ENCODE results near the gene WASHC2C.
A peak's percentile ranks its signal among the peaks of the same experiment; 100 is the strongest.
"Not testable (repeated sequence)": the region's sequence is repeated elsewhere in the genome, so short reads cannot be mapped to it uniquely, and the experiment has no call there.

Gene WASHC2C

GRCh38 chr10:45726703-45727420, at the start of gene WASHC2C:
TSS of gene WASHC2C (plus strand) at chr10:45727266. CDS start at chr10:45727318, 52 bp downstream.
- peak; percentile 69 for DNase-seq (ENCODE audit: low spot score)

- not testable (repeated sequence) for DNase-seq (ENCODE audit: low spot score)
Measured at GRCh38 chr10:45678467-45678866, 48.6 kb upstream of the WASHC2C start.

DNA sequence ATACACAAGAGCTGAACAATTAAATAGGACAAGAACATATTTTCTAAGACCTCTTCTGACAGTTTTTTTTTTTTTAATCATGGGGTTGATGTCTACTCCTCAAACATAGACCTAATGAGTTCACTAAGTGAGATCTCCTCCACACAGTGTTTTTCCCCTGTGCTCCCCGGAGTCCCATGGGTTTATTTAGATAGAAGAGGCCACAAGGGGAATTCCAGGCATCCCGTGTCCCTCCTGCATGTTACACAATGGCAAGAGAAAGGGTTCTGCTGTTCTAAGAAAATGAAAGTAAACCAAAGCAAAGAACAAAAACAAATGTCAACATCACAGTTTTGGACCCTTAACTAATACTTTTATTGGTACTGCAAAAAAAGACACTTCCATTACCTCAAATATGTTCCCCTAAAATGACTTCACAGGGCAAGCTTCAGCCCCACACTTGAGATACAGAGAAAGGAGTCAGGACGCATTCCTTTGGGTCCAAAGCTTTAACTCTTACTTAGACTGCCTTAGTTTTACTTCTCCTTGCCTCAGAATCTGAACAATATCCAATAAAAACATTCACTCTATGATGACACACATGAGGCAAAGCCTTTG, 16.8 kb upstream of the WASHC2C start:
- DNase-seq (ENCODE audit: low spot score): not testable (repeated sequence)

GRCh38 chr10:45711223-45711622, 15.8 kb upstream of the WASHC2C start:
- not testable (repeated sequence) for DNase-seq (ENCODE audit: low spot score)

DNA sequence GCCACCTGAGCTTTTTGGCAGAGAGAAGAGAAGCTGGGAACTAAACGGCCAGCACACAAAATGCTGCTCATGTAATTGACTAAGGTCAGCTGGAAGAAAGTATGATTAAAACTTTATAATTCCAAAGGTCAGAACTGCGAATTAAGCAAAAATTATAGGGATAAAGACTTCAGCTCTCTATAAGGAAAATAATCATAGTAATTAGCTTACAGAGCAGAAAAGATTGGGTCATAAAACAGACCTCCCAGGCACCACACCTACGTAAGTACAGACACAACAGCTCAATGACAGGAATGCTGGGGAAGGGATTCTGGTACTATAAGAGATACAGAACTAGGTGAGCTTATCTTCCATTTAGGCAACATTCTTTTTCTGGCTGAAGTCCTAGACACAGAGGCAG, 10.0 kb upstream of the WASHC2C start:
- DNase-seq (ENCODE audit: low spot score): not testable (repeated sequence)

DNA sequence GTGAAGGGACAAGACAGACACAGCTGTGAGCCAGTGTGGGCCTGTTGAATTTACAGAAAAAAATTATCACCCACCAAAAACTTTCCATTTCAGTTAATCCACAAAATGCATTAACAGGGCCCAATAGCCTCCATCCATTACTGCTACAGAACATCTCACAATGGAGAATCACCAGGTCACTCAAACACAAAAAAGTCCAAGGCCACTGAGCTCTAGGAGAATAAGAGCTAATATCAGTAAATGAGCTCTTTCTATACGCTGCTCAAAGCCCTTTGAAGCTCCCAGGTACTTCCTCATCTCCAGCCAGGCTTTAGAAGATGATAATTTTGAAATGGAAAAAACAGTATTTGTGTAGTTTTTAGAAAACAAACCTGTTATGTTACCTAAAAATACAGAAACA, 9.4 kb upstream of the WASHC2C start:
- DNase-seq (ENCODE audit: low spot score): not testable (repeated sequence)

- DNase-seq (ENCODE audit: low spot score): not testable (repeated sequence)
Measured at GRCh38 chr10:45721503-45721902, 5.6 kb upstream of the WASHC2C start.

DNA sequence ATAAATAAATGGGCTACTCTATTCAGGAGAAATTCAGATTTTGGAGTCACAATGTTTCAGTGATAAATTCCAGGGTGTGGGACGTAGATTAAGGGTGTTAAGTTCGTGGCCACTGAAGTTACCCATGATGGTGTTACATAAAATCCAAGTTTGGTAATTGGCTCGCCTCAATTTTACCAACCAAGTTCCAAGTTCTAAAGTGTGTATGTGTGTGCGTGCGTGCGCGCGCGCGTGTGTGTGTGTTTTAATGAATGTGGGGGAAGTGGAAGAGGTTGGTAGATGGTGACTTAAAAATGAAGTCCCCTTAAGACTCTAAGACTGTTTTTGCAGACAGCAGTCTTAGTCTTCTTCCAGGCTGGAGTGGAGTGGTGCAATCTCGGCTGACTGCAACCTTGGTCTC, 3.2 kb upstream of the WASHC2C start:
- DNase-seq (ENCODE audit: low spot score): not testable (repeated sequence)

- not testable (repeated sequence) for DNase-seq (ENCODE audit: low spot score)
Measured at GRCh38 chr10:45727421-45727965, 427 bp downstream of the WASHC2C start.

DNA sequence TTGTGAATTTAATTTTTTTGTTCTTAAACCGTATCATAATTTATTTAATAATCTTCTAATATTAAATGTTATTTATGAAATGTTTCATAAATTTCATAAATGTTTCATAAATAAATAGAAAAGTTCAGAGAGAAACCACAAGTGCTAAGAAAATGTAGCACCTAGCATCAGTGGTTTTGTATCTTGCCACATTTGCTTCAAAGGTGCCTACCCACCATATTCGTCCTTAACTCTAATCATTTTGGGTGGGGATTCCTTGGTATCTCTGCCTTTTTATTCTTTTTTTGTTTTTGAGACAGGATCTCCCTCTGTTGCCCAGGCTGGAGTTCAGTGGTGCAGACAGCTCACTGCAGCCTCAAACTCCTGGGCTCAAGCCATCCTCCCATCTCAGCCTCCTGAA, 7.4 kb downstream of the WASHC2C start:
- DNase-seq (ENCODE audit: low spot score): not testable (repeated sequence)

DNA sequence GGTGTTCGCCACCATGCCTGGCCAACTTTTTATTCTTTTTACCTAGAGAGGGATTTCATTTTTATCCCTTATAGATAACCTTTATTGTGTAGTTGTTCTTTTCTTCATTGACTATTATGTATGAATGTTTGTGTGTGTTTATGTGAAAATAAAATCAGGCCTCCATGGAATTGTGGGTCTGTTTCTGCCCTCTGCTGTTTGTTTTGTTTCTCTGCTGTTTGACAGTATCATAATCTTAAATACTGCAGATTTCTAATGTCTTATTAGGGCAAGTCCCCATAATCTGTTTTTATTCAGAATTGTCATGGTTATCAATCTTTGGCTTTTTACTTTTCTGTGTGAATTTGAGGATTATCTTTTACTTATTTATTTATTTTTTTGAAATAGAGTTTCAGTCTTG, 7.8 kb downstream of the WASHC2C start:
- DNase-seq (ENCODE audit: low spot score): not testable (repeated sequence)

- not testable (repeated sequence) for DNase-seq (ENCODE audit: low spot score)
Measured at GRCh38 chr10:45741559-45741958, 14.5 kb downstream of the WASHC2C start.

GRCh38 chr10:45742014-45742413, 14.9 kb downstream of the WASHC2C start:
- DNase-seq (ENCODE audit: low spot score): not testable (repeated sequence)

DNA sequence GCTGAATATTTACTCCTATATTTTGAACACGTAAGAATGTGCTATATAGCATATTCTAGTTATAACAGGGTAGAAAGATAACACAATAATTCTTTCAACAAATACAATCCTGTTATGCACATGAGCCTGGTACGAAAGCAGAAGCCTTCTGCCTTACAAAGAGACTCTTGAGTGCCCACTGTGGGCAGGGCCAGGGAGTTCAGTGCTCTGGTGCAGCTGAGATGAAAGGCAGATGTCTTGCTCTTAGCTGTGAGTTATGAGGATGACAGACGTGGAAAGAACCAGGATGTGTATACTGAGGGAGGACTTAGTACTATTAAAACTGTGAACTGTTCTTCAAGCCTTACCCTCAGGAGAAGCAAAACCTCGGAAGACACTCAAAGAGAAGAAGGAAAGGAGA, 24.1 kb downstream of the WASHC2C start:
- not testable (repeated sequence) for DNase-seq (ENCODE audit: low spot score)

- not testable (repeated sequence) for DNase-seq (ENCODE audit: low spot score)
Measured at GRCh38 chr10:45752210-45752609, 25.1 kb downstream of the WASHC2C start.

- not testable (repeated sequence) for DNase-seq (ENCODE audit: low spot score)
Measured at GRCh38 chr10:45753979-45754495, 27.0 kb downstream of the WASHC2C start.

- DNase-seq (ENCODE audit: low spot score): not testable (repeated sequence)
Measured at GRCh38 chr10:45755083-45755482, 28.0 kb downstream of the WASHC2C start.

DNA sequence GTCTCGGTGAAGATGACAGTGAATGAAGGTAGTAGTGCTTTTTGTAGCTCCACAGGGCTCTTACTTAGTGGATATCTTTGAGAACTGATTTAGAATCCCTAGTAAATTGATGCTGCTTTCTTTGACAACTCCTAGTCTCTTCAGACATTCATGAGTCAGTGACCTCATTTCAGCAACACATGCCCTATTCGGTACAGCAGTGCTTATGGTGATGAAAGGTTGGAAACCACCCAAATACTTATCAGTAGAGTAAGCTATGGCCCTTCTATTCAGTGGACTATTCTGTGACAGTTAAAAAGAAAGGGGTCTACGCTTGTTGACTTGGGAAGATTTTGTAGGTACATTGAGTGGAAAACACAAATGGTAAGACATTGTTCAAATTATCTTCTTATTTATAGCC, 29.0 kb downstream of the WASHC2C start:
- DNase-seq (ENCODE audit: low spot score): not testable (repeated sequence)

GRCh38 chr10:45757661-45758396, 30.8 kb downstream of the WASHC2C start:
- not testable (repeated sequence) for DNase-seq (ENCODE audit: low spot score)

DNA sequence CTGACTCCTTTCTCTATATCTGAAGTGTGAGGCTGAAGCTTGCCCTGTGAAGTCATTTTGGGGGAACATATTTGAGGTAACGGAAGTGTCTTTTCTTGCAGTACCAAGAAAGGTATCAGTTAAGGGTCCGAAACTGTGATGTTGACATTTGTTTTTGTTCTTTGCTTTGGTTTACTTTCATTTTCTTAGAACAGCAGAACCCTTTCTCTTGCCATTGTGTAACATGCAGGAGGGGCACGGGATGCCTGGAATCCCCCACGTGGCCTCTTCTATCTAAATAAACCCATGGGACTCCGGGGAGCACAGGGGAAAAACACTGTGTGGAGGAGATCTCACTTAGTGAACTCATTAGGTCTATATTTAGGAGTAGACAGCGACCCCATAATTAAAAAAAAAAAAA, 34.6 kb downstream of the WASHC2C start:
- not testable (repeated sequence) for DNase-seq (ENCODE audit: low spot score)

GRCh38 chr10:45763037-45763436, 36.0 kb downstream of the WASHC2C start:
- DNase-seq (ENCODE audit: low spot score): not testable (repeated sequence)

DNA sequence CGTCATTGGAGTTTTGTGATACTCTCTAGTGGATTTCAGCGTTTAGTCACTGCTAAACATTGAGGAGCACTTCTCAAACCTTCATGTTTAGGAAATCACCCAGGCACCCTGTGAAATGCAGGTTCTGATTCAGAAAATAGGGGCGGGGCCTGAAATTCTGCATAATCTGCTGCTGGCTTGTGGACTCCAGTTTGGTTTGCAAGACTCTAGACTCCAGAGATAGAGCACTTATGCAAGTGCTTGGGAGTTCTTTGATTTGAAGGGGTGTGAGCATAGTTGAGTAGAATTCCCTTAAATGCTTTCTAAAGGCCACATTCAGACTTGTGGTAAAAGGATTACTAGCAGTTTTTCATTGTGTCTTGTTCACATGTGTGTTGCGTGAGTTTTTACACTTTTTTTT, 41.3 kb downstream of the WASHC2C start:
- not testable (repeated sequence) for DNase-seq (ENCODE audit: low spot score)
